ENCODE measurements around the gene C2CD2. TPM values are rescaled to one million over a fixed set of nuclear protein-coding genes. Genes with fewer than 3 reads are reported as not detected.

The C2CD2 gene
- total and polyA plus RNA-seq, 2 of the 8 experiments (the other 6 are each of a cell fraction or from before 2014, with no cell fraction given), result 10.4 to 13.0 TPM

GRCh38 chr21:41901099-41901498 lies 52.7 kb downstream of the C2CD2 start:
- Histone ChIP-seq H3K9me3 (ENCODE audit: insufficient read depth in 2 of 2, low read depth in 1 of 2, low read length in 1 of 2) (no peaks in the 10 kb centered on the region), H2BK5ac (ENCODE audit: low read depth, low read length) (no peak overlapping the region), H4K5ac (ENCODE audit: insufficient read length, low read depth, low read length) (no peak overlapping the region), H3K18ac (ENCODE audit: extremely low read depth, low read length) (no peak overlapping the region), H3K9ac (replicated peaks in 1 of 4; ENCODE audit: extremely low read depth in 1 of 4, low read depth in 3 of 4, low read length in 3 of 4) (no peak overlapping the region), H2BK15ac (ENCODE audit: low read length) (no peak overlapping the region), H3K27me3 (replicated peaks in 1 of 4; ENCODE audit: control insufficient read depth in 3 of 4, extremely low read depth in 1 of 4, insufficient read depth in 3 of 4, low read length in 3 of 4) (no peaks in the 10 kb centered on the region), H2AFZ (ENCODE audit: low read length) (no peak overlapping the region), H3K79me1 (ENCODE audit: low read depth, low read length) (no peaks in the 10 kb centered on the region), H3K79me2 (ENCODE audit: control insufficient read depth in 1 of 2, insufficient read depth in 2 of 2, low read length in 2 of 2) (no peaks in the 10 kb centered on the region), H2AK5ac (ENCODE audit: low read depth, low read length) (no peak overlapping the region), H3K56ac (replicated peaks; ENCODE audit: insufficient read length, low read depth, low read length) (no peak overlapping the region), H3K4me3 (ENCODE audit: extremely low read depth in 1 of 4, insufficient read depth in 2 of 4, low read depth in 3 of 4, low read length in 4 of 4) (no peak overlapping the region), H2BK12ac (ENCODE audit: low read depth, low read length) (no peak overlapping the region), H4K20me1 (replicated peaks in 1 of 2; ENCODE audit: control insufficient read depth in 1 of 2, insufficient read depth in 2 of 2, low read length in 2 of 2) (no peaks in the 10 kb centered on the region), H4K91ac (replicated peaks; ENCODE audit: insufficient read length, low read length) (no peak overlapping the region), H3K14ac (ENCODE audit: insufficient read length) (no peak overlapping the region), H3K23ac (ENCODE audit: insufficient read length) (no peak overlapping the region), H3K4ac (replicated peaks; ENCODE audit: insufficient read length, low read depth, low read length) (no peak overlapping the region), H2BK20ac (ENCODE audit: low read length) (no peak overlapping the region), H3K23me2 (ENCODE audit: low read depth, low read length) (no peaks in the 10 kb centered on the region), H2BK120ac (replicated peaks; ENCODE audit: low read depth, low read length) (no peak overlapping the region), H3K4me2 (ENCODE audit: insufficient read depth in 1 of 2, low read depth in 2 of 2, low read length in 2 of 2) (no peak overlapping the region), H3K36me3 (ENCODE audit: control insufficient read depth in 2 of 4, insufficient read depth in 4 of 4, low read length in 3 of 4) (no peaks in the 10 kb centered on the region; a peak in 1 of 8 replicates), H3K27ac (ENCODE audit: low read depth, low read length) (no peak overlapping the region), H4K8ac (ENCODE audit: extremely low read depth, insufficient read depth, low read length) (no peak overlapping the region), H3K4me1 (replicated peaks in 1 of 4; ENCODE audit: control insufficient read depth in 3 of 4, insufficient read depth in 4 of 4, low read length in 3 of 4) (peaks cover 1 to 18% (median 15%) of the 10 kb centered on the region in 4 experiments)
- WGBS, 2 experiments (ENCODE audit: extremely low coverage in 1 of 2, insufficient coverage in 1 of 2, insufficient read length in 1 of 2, insufficient replicate concordance in 2 of 2, low coverage in 1 of 2, low lambda C conversion rate in 2 of 2, missing lambda C conversion rate in 1 of 2), result 90% methylated on average over 12 of the region's 12 CpGs; no CpG with 5 or more reads in 1 of the 2 experiments
- no peak for FAIRE-seq
- ChIA-PET POLR2A (ENCODE audit: partially characterized antibody) (no interaction called here), CTCF (ENCODE audit: partially characterized antibody) (no interaction called here)
- DNase-seq (ENCODE audit: low read depth in 1 of 2, low spot score in 2 of 2), result no peak
- no peak for TF ChIP-seq YY1 (IDR thresholded peaks at IDR 0.05; ENCODE audit: low read depth, low read length)
- no peak for TF ChIP-seq JUND (IDR thresholded peaks at IDR 0.05; ENCODE audit: low read length)
- no peak for TF ChIP-seq USF2 (IDR thresholded peaks at IDR 0.05; ENCODE audit: low read length)
- no peak for TF ChIP-seq RXRA (IDR thresholded peaks at IDR 0.05; ENCODE audit: insufficient read depth, low read depth, low read length)
- TF ChIP-seq SIX5 (IDR thresholded peaks at IDR 0.05; ENCODE audit: low read depth, low read length), result no peak
- TF ChIP-seq KDM5A (IDR thresholded peaks at IDR 0.05; ENCODE audit: low read length), result no peak
- TF ChIP-seq CBX5 (IDR thresholded peaks at IDR 0.05; ENCODE audit: low read depth, low read length), result no peak
